T-helper 2 cell treated with Interferon-gamma antibody and Interleukin-4, amounts not matched to agents 100 ng/mL and 5 ng/mL, for 36 hours (primary cell): Measurements from ENCODE around the gene COBLL1. TPM values are rescaled to one million over a fixed set of nuclear protein-coding genes. Genes with fewer than 3 reads are reported as not detected.

ENCODE experiments used
- intact Hi-C: fragments of 100-400 bp; cut with micrococcal nuclease; formaldehyde crosslinking; loops from one replicate; pipeline ENCODE4 v1.15.1; 2023
- total RNA-seq: library from RNA; stranded (reverse); gene quantifications from 2 replicates; pipeline ENCODE4 v1.2.3, GENCODE V29; 2022

Gene COBLL1
- total RNA-seq, 1 donor from 2014 or later = 0.02 TPM

- intact Hi-C loops = no loop called here
Observed at GRCh38 chr2:164642946-164643555, 198.6 kb downstream of the COBLL1 start.

GRCh38 chr2:164642268-164642667, 199.4 kb downstream of the COBLL1 start:
- intact Hi-C loops = no loop called here

Other genes with a start within 250 kb of the COBLL1 start
- not detected in 2 replicates for gene GRB14, start 220.3 kb downstream of the COBLL1 start, total RNA-seq
- gene SLC38A11, start 113.7 kb upstream of the COBLL1 start, total RNA-seq = not detected in 2 replicates